Glomerular visceral epithelial cell (primary cell): Measurements from ENCODE around the gene NCAPG2.
A peak's percentile ranks its signal among the peaks of the same experiment; 100 is the strongest.

Experiments
- DNase-seq: peaks from one replicate; pipeline ENCODE4 v3.0.0-alpha.2; 2016; ENCODE audit errors: extremely low spot score

The NCAPG2 gene

GRCh38 chr7:158596309-158596708, 108.3 kb downstream of the NCAPG2 start:
- no peak for DNase-seq

GRCh38 chr7:158595068-158595467, 109.5 kb downstream of the NCAPG2 start:
- peak; percentile 31 for DNase-seq

GRCh38 chr7:158592541-158592940, 112.1 kb downstream of the NCAPG2 start:
- no peak for DNase-seq

- no peak for DNase-seq
Observed at GRCh38 chr7:158591944-158592343, 112.7 kb downstream of the NCAPG2 start.

- no peak for DNase-seq
Observed at GRCh38 chr7:158590181-158590530, 114.4 kb downstream of the NCAPG2 start.

GRCh38 chr7:158589653-158590052, 115.0 kb downstream of the NCAPG2 start:
- DNase-seq = no peak

GRCh38 chr7:158588878-158589442, 115.6 kb downstream of the NCAPG2 start:
- DNase-seq = no peak

GRCh38 chr7:158588085-158588877, 116.3 kb downstream of the NCAPG2 start:
- no peak for DNase-seq

- DNase-seq = peak; percentile 62
Observed at GRCh38 chr7:158587162-158588084, 117.2 kb downstream of the NCAPG2 start, which contains the start of gene PTPRN2. PTPRN2 (minus strand) TSS chr7:158587823.

- no peak for DNase-seq
Observed at GRCh38 chr7:158586499-158587161, 118.0 kb downstream of the NCAPG2 start.

GRCh38 chr7:158585721-158586498, 118.7 kb downstream of the NCAPG2 start:
- no peak for DNase-seq

- no peak for DNase-seq
Observed at GRCh38 chr7:158584407-158584806, 120.2 kb downstream of the NCAPG2 start.

GRCh38 chr7:158583810-158584209, 120.8 kb downstream of the NCAPG2 start:
- no peak for DNase-seq

GRCh38 chr7:158583143-158583542, 121.5 kb downstream of the NCAPG2 start:
- no peak for DNase-seq

- no peak for DNase-seq
Observed at GRCh38 chr7:158582089-158582456, 122.5 kb downstream of the NCAPG2 start.

GRCh38 chr7:158581440-158582088, 123.0 kb downstream of the NCAPG2 start:
- no peak for DNase-seq
